ENCODE data around the gene TULP4. TPM values are rescaled to one million over a fixed set of nuclear protein-coding genes. Genes with fewer than 3 reads are reported as not detected.

The TULP4 gene
- total RNA-seq, 1 donor from 2014 or later = 171 TPM

- Mint-ChIP-seq H3K4me1 (ENCODE audit: low read depth) (no peaks in the 10 kb centered on the region), H3K9me3 (ENCODE audit: low read depth) (peaks cover 19% of the 10 kb centered on the region), H3K27me3 (no peaks in the 10 kb centered on the region), H3K4me3 (ENCODE audit: low read depth) (no peak overlapping the region), H3K27ac (no peak overlapping the region), H3K36me3 (ENCODE audit: insufficient read depth) (peaks cover 51% of the 10 kb centered on the region)
- TF ChIP-seq CTCF (IDR thresholded peaks at IDR 0.05; ENCODE audit: unreplicated experiment) = no peak
- no peak for DNase-seq (ENCODE audit: low spot score, unreplicated experiment)
Measured at GRCh38 chr6:158316022-158316421, 3.8 kb downstream of the TULP4 start.

GRCh38 chr6:158321960-158322359 lies 9.7 kb downstream of the TULP4 start:
- DNase-seq (ENCODE audit: low spot score, unreplicated experiment) = no peak
- peaks cover 10% of the 10 kb centered on the region for H3K4me1 Mint-ChIP-seq (ENCODE audit: low read depth)
- H3K9me3 Mint-ChIP-seq (ENCODE audit: low read depth) = peaks cover 6% of the 10 kb centered on the region
- TF ChIP-seq CTCF (IDR thresholded peaks at IDR 0.05; ENCODE audit: unreplicated experiment) = no peak
- H3K27ac Mint-ChIP-seq = no peak overlapping the region
- H3K36me3 Mint-ChIP-seq (ENCODE audit: insufficient read depth) = peaks cover 18% of the 10 kb centered on the region
- H3K27me3 Mint-ChIP-seq = no peaks in the 10 kb centered on the region
- H3K4me3 Mint-ChIP-seq (ENCODE audit: low read depth) = no peak overlapping the region

GRCh38 chr6:158322400-158322723 lies 10.1 kb downstream of the TULP4 start:
- no peaks in the 10 kb centered on the region for H3K27me3 Mint-ChIP-seq
- H3K27ac Mint-ChIP-seq = peak overlapping the region; percentile 14
- no peak for TF ChIP-seq CTCF (IDR thresholded peaks at IDR 0.05; ENCODE audit: unreplicated experiment)
- no peak for DNase-seq (ENCODE audit: low spot score, unreplicated experiment)
- H3K36me3 Mint-ChIP-seq (ENCODE audit: insufficient read depth) = peaks cover 16% of the 10 kb centered on the region
- peaks cover 10% of the 10 kb centered on the region for H3K4me1 Mint-ChIP-seq (ENCODE audit: low read depth)
- no peak overlapping the region for H3K4me3 Mint-ChIP-seq (ENCODE audit: low read depth)
- H3K9me3 Mint-ChIP-seq (ENCODE audit: low read depth) = peaks cover 6% of the 10 kb centered on the region

GRCh38 chr6:158322724-158323560 lies 10.7 kb downstream of the TULP4 start:
- peaks cover 13% of the 10 kb centered on the region for H3K4me1 Mint-ChIP-seq (ENCODE audit: low read depth)
- H3K27me3 Mint-ChIP-seq = no peaks in the 10 kb centered on the region
- no peak for TF ChIP-seq CTCF (IDR thresholded peaks at IDR 0.05; ENCODE audit: unreplicated experiment)
- peaks cover 14% of the 10 kb centered on the region for H3K36me3 Mint-ChIP-seq (ENCODE audit: insufficient read depth)
- H3K27ac Mint-ChIP-seq = peak overlapping the region; percentile 25
- H3K4me3 Mint-ChIP-seq (ENCODE audit: low read depth) = no peak overlapping the region
- no peak for DNase-seq (ENCODE audit: low spot score, unreplicated experiment)
- H3K9me3 Mint-ChIP-seq (ENCODE audit: low read depth) = peaks cover 6% of the 10 kb centered on the region

- peak overlapping the region; percentile 25 for H3K27ac Mint-ChIP-seq
- no peak for TF ChIP-seq CTCF (IDR thresholded peaks at IDR 0.05; ENCODE audit: unreplicated experiment)
- H3K4me3 Mint-ChIP-seq (ENCODE audit: low read depth) = no peak overlapping the region
- DNase-seq (ENCODE audit: low spot score, unreplicated experiment) = no peak
- peaks cover 17% of the 10 kb centered on the region for H3K4me1 Mint-ChIP-seq (ENCODE audit: low read depth)
- peaks cover 6% of the 10 kb centered on the region for H3K9me3 Mint-ChIP-seq (ENCODE audit: low read depth)
- no peaks in the 10 kb centered on the region for H3K27me3 Mint-ChIP-seq
- peaks cover 11% of the 10 kb centered on the region for H3K36me3 Mint-ChIP-seq (ENCODE audit: insufficient read depth)
Measured at GRCh38 chr6:158323561-158323958, 11.3 kb downstream of the TULP4 start.
